Measurements from ENCODE around the gene TOR3A. TPM values are rescaled to one million over a fixed set of nuclear protein-coding genes. Genes with fewer than 3 reads are reported as not detected.
A peak's percentile ranks its signal among the peaks of the same experiment; 100 is the strongest.
"Not testable (repeated sequence)": the region's sequence is repeated elsewhere in the genome, so short reads cannot be mapped to it uniquely, and the experiment has no call there.

TOR3A gene
- total RNA-seq, 3 donors from 2014 or later, result 22.8 to 28.1 (median 25.3) TPM

DNA sequence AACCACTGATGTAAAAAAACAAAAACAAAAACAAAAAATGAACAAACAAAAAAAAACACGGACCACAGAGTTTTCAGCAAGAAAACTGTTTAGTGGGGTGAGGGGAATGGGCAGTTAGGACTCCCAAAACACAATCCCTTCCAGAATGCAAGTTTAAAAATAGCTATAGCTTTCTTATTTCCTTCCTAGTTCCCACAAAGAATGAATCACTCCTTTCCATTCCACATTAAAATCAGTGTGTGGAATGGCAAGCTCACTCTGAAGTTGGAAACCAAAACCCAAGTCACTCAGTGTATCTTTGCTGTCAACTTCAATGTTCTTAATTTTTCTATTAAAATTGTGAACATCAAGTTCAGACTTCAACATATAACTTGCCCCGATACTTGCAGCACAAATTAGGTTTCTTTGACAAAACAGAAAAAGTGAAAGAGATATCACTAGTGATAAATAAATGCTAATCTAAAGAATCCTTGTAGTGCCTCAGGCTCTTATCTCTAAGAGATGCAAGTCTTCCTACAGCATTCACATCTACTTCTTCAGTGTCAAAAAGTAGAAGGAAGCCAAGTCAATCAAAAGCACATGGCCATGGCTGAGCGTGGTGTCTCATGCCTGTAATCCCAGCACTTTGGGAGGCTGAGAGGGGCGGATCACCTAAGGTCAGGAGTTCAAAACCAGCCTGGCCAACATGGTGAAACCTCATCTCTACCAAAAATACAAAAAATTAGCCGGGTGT, 45.5 kb downstream of the TOR3A start:
- intact Hi-C loops (cut with DNase I, micrococcal nuclease), result loop anchor here in 1 of 2 donors (10.0 kb wide), 1 partner anchor 67 kb away; no protein-coding TSS in a partner anchor
- ATAC-seq, result no peak
- TF ChIP-seq, protein P1, sequence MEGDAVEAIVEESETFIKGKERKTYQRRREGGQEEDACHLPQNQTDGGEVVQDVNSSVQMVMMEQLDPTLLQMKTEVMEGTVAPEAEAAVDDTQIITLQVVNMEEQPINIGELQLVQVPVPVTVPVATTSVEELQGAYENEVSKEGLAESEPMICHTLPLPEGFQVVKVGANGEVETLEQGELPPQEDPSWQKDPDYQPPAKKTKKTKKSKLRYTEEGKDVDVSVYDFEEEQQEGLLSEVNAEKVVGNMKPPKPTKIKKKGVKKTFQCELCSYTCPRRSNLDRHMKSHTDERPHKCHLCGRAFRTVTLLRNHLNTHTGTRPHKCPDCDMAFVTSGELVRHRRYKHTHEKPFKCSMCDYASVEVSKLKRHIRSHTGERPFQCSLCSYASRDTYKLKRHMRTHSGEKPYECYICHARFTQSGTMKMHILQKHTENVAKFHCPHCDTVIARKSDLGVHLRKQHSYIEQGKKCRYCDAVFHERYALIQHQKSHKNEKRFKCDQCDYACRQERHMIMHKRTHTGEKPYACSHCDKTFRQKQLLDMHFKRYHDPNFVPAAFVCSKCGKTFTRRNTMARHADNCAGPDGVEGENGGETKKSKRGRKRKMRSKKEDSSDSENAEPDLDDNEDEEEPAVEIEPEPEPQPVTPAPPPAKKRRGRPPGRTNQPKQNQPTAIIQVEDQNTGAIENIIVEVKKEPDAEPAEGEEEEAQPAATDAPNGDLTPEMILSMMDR (IDR thresholded peaks at IDR 0.05), result no peak
- Histone ChIP-seq H3K9me3 (no peaks in the 10 kb centered on the region), H3K4me1 (ENCODE audit: low read depth) (no peaks in the 10 kb centered on the region), H3K4me3 (no peak overlapping the region), H3K36me3 (ENCODE audit: low read depth) (no peaks in the 10 kb centered on the region)
- DNase-seq, result no peak

DNA sequence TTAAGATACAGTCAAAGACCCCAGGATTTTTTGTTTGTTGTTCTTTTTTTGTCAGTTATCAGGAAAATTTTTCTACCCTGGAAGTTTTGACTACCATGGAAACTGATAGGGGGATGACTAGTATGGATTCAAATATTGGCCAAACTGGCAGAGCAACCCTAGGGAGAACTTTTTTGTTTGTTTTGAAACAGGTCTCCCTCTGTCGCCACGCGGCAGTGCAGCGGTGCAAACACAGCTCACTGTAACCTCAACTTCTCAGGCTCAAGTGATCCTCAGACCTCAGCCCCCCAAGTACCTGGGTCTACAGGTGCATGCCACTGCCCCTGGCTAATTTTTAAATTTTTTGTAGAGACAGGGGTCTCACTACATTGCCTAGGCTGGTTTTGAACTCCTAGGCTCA, 46.6 kb downstream of the TOR3A start:
- no peak overlapping the region for H3K4me3 ChIP-seq
- DNase-seq (no peak), ATAC-seq (no peak)
- H3K4me1 ChIP-seq (ENCODE audit: low read depth), result no peaks in the 10 kb centered on the region
- TF ChIP-seq, protein P1 (IDR thresholded peaks at IDR 0.05), result no peak
- H3K9me3 ChIP-seq, result no peaks in the 10 kb centered on the region
- intact Hi-C loops (cut with DNase I, micrococcal nuclease), result loop anchor here in 1 of 2 donors (10.0 kb wide), 1 partner anchor 66 kb away; no protein-coding TSS in a partner anchor
- no peaks in the 10 kb centered on the region for H3K36me3 ChIP-seq (ENCODE audit: low read depth)

DNA sequence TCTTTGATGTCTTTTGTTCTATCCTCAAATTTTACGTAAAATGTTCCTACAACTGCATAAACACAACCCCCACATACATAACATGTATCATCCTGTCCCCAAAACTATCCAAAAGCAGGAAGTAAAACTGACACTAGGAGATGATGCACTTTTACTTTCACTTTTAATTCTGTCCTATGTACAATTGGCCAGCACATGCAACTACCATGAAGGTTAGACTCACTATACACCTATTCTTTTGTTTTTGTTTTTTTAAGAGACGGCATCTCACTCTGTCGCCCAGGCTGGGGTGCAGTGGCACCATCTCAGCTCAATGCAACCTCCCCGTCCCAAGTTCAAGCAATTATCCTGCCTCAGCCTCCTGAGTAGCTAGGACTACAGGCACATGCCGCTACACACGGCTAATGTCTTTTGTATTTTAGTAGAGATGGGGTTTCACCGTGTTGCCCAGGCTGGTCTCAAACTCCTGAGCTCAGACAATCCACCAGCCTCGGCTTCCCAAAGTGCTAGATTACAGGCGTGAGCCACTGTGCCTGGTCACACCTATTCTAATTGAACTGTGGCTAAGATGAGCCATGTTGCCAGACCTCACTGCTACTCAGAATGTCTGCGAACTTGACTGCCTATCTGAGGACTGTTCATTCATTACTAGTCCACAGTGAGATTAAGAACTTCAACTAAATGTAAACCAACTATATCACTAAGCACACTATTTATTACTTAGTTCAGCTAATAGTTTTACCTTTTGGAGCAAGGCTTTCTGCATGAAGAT, 48.0 kb downstream of the TOR3A start:
- no peaks in the 10 kb centered on the region for H3K36me3 ChIP-seq (ENCODE audit: low read depth)
- H3K4me3 ChIP-seq, result no peak overlapping the region
- no peaks in the 10 kb centered on the region for H3K9me3 ChIP-seq
- H3K4me1 ChIP-seq (ENCODE audit: low read depth), result no peaks in the 10 kb centered on the region
- TF ChIP-seq, protein P1 (IDR thresholded peaks at IDR 0.05), result no peak
- ATAC-seq, result peak; percentile 96
- intact Hi-C loops (cut with DNase I, micrococcal nuclease), result loop anchor here in 1 of 2 donors (10.0 kb wide), 1 partner anchor 65 kb away; no protein-coding TSS in a partner anchor
- peak in 1 of 3 donors; percentile 12 for DNase-seq

DNA sequence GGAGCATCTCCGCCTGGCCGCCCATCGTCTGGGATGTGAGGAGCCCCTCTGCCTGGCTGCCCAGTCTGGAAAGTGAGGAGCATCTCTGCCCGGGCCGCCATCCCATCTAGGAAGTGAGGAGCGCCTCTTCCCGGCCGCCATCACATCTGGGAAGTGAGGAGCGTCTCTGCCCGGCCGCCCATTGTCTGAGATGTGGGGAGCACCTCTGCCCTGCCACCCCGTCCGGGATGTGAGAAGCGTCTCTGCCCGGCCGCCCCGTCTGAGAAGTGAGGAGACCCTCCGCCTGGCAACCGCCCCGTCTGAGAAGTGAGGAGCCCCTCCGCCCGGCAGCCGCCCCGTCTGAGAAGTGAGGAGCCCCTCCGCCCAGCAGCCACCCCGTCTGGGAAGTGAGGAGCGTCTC, 53.3 kb downstream of the TOR3A start:
- H3K4me1 ChIP-seq (ENCODE audit: low read depth); H3K36me3 ChIP-seq (ENCODE audit: low read depth); ATAC-seq; DNase-seq; H3K4me3 ChIP-seq; H3K9me3 ChIP-seq; intact Hi-C loops (cut with DNase I, micrococcal nuclease): not testable (repeated sequence)

DNA sequence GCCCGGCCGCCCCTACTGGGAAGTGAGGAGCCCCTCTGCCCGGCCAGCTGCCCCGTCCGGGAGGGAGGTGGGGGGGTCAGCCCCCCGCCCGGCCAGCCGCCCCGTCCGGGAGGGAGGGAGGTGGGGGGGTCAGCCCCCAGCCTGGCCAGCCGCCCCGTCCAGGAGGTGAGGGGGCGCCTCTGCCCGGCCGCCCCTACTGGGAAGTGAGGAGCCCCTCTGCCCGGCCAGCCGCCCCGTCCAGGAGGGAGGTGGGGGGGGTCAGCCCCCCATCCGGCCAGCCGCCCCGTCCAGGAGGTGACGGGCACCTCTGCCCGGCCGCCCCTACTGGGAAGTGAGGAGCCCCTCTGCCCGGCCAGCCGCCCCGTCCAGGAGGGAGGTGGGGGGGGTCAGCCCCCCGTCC, 53.8 kb downstream of the TOR3A start:
- DNase-seq; ATAC-seq; intact Hi-C loops (cut with DNase I, micrococcal nuclease); H3K36me3 ChIP-seq (ENCODE audit: low read depth); H3K4me1 ChIP-seq (ENCODE audit: low read depth); H3K9me3 ChIP-seq; H3K4me3 ChIP-seq: not testable (repeated sequence)

DNA sequence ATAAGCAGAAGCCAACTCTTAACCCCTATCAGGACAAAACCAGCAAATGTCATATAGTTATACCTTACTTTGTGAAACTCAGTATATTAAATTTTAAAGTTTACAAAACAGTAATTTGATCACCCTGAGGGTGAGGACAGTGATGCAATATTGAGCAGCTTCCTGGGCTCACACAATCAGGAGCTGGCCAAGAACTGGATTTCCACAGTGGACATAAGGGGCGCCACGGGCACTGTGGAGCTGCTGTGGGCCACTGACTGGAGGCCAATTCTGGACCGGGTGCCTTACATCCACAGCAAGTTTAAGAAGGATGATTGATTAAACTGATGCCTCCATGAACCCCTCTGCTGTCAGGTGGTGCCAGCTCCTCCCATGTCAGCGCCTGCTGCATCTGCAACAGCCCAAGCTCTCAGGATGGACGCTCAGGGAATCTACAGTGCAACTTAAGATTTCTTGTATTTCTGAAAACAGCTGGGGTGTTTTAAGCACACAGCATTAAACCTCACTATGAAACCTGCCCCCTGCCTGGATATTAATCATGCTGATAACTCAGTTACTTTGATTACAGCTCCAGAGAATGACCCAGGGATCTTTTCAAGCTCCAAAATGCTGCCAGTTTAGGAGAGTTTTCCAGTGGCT, 55.9 kb downstream of the TOR3A start:
- TF ChIP-seq, protein P1 (IDR thresholded peaks at IDR 0.05), result no peak
- Histone ChIP-seq H3K36me3 (ENCODE audit: low read depth) (no peaks in the 10 kb centered on the region), H3K9me3 (no peaks in the 10 kb centered on the region), H3K4me1 (ENCODE audit: low read depth) (no peaks in the 10 kb centered on the region), H3K4me3 (no peak overlapping the region)
- DNase-seq (no peak), ATAC-seq (no peak)
- intact Hi-C loops (cut with DNase I, micrococcal nuclease), result no loop called here

DNA sequence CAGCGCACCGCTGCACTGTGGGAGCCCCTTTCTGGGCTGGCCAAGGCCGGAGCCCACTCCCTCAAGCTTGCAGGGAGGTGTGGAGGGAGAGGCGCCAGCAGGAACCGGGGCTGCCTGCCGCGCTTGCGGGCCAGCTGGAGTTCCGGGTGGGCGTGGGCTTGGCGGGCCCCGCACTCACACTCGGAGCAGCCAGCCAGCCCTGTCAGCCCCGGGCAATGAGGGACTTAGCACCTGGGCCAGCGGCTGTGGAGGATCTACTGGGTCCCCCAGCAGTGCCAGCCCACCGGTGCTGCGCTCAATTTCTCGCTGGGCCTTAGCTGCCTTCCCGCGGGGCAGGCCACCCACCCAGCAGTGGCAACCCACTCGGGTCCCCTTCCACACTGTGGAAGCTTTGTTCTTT, 56.9 kb downstream of the TOR3A start:
- ATAC-seq; H3K9me3 ChIP-seq; intact Hi-C loops (cut with DNase I, micrococcal nuclease); H3K4me3 ChIP-seq; H3K36me3 ChIP-seq (ENCODE audit: low read depth); DNase-seq; H3K4me1 ChIP-seq (ENCODE audit: low read depth): not testable (repeated sequence)
